Stimulated activated effector memory CD8-positive, alpha-beta T cell treated with anti-CD3 and anti-CD28 coated beads, Interleukin-12 subunit alpha, Interleukin-12 subunit beta, amount 100 ng/mL, for 72 hours (primary cell): ENCODE measurements around the gene DICER1.
"Not testable (repeated sequence)": the region's sequence is repeated elsewhere in the genome, so short reads cannot be mapped to it uniquely, and the experiment has no call there.

Experiments
- ATAC-seq: fragments of 150-1000 bp; cut with Tn5 transposase; 2 replicates; pipeline ENCODE4 v1.10.0; 2021
- DNase-seq, 2 donors: peaks; one replicate each; pipeline ENCODE4 v3.0.0; 2021 to 2022; ENCODE audit warnings: low spot score in 2 of 2
- H3K27ac Mint-ChIP-seq: one replicate; pipeline ENCODE4 v1.8.0; 2022; ENCODE audit warnings: mild to moderate bottlenecking, mixed read lengths
- H3K36me3 Mint-ChIP-seq: one replicate; pipeline ENCODE4 v1.8.0; 2022; ENCODE audit warnings: mild to moderate bottlenecking, mixed read lengths
- H3K4me1 Mint-ChIP-seq: one replicate; pipeline ENCODE4 v1.8.0; 2022; ENCODE audit warnings: mixed read lengths
- H3K4me3 Mint-ChIP-seq: one replicate; pipeline ENCODE4 v1.8.0; 2022; ENCODE audit warnings: mild to moderate bottlenecking, mixed read lengths
- H3K9me3 Mint-ChIP-seq: one replicate; pipeline ENCODE4 v1.8.0; 2022; ENCODE audit warnings: mixed read lengths

DICER1 gene

DNA sequence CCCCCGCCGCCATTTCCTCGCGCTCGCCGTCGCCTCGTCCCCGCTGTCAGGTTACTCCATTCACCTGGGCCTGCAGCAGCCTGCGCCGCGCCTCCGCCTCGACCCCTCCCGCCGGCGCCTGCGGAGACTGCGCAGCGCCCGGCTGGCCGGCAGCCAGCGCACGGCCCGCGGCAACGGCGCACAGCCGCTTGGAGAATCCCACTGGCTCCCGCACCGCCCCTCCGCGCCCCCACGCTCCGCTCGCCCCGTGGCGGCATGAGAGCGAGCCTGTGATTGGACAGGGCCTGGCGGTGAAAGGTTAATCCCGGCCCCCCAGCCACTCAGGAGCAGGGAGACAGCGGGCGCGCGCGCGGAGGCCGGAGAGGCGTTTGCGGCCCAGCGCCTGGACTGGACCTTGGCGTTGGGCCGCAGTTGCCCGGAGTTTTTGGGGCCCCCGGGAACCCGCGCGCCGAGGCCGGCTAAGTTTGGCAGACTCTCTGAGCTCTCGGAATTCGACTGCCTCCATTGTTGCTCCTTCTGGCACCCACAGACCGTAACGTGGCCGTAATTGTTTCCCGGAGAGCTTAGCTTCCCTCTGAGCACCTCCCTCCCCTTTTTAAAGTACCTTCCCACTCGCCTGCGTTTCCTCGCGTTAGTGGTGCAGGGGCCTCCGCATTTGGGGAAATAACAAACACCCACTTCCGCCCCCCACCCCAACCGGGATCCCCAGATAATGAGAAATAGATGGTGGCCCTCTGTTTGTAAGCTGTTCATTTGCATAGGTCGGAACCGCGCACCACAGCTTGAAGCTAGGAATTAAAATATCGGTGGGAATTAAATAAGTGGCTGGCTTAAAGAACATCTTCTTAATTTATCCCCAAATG lies at the start of gene DICER1:
Gene DICER1 (minus strand): TSS at position 203 of the 863 bp plus-strand sequence. CDS start 24,071 bp downstream, outside the sequence.
- peaks cover 13% of the 10 kb centered on the region for H3K36me3 Mint-ChIP-seq
- ATAC-seq (peak; percentile 93), DNase-seq (peak; percentile 99)
- H3K4me1 Mint-ChIP-seq, result peaks cover 32% of the 10 kb centered on the region
- peak within 1 kb of the TSS; percentile 89 for H3K4me3 Mint-ChIP-seq
- H3K27ac Mint-ChIP-seq, result peak within 1 kb of the TSS; percentile 99
- no peaks in the 10 kb centered on the region for H3K9me3 Mint-ChIP-seq

- no peak overlapping the region for H3K4me3 Mint-ChIP-seq
- no peaks in the 10 kb centered on the region for H3K36me3 Mint-ChIP-seq
- no peaks in the 10 kb centered on the region for H3K9me3 Mint-ChIP-seq
- no peaks in the 10 kb centered on the region for H3K4me1 Mint-ChIP-seq
- DNase-seq (no peak), ATAC-seq (no peak)
- no peak overlapping the region for H3K27ac Mint-ChIP-seq
These were observed 49.2 kb upstream of the DICER1 start for GRCh38 chr14:95206534-95206933.

DNA sequence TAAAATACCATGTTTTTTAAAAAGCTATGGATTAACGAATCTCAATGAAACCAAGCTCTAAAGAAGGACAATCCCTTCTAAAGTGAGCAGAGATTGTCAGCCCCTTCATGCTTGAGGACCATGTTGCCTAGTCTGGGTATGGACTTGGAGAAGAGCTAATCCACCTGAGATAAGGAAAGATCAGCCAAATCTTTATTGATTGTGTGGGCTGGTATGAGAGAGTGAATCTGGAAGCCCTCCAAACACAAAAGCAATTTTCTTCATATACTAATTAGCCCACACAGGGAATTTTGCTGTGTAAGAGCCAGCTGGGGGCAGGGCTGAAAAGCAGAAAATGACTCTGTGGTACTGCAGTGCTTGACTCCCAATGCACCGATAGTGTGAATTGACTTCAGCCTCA lies 47.4 kb upstream of the DICER1 start:
- DNase-seq (no peak), ATAC-seq (no peak)
- Mint-ChIP-seq H3K36me3 (no peaks in the 10 kb centered on the region), H3K4me1 (no peaks in the 10 kb centered on the region), H3K9me3 (no peaks in the 10 kb centered on the region), H3K27ac (no peak overlapping the region), H3K4me3 (no peak overlapping the region)

DNA sequence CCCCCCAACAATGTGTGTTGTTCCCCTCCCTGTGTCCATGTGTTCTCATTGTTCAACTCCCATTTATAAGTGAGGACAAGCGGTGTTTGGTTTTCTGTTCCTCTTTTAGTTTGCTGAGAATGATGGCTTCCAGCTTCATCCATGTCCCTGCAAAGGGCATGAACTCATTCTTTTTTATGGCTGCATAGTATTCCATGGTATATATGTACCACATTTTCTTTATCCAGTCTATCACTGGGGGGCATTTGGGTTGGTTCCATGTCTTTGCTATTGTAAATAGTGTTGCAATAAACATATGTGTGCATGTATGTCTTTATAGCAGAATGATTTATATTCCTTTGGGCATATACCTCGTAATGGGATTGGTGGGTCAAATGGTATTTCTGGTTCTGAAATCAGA lies 44.4 kb upstream of the DICER1 start:
- H3K36me3 Mint-ChIP-seq, H3K9me3 Mint-ChIP-seq, DNase-seq, H3K4me1 Mint-ChIP-seq, H3K4me3 Mint-ChIP-seq, H3K27ac Mint-ChIP-seq, ATAC-seq: not testable (repeated sequence)

DNA sequence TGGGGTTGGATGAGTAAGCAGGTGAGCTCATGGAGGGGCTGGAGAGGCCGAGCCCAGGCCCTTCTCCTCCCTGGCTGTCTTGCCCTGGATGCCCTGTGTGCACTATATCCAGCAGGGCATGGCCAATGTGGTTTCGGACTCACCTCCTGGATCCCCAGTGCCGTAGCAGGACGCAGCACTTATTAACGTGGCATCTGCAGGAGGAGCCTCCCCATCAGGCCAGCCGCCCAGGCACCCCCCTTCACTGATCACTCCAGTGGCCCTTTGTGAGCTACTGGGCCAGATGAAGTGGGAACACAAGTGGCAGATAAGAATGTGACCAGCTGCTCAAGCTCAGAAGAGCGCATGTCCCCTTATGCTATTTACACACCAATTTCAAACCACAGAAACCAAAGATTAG lies 43.1 kb upstream of the DICER1 start:
- Mint-ChIP-seq H3K27ac (no peak overlapping the region), H3K36me3 (no peaks in the 10 kb centered on the region), H3K4me1 (no peaks in the 10 kb centered on the region), H3K9me3 (no peaks in the 10 kb centered on the region), H3K4me3 (no peak overlapping the region)
- ATAC-seq (no peak), DNase-seq (no peak)

GRCh38 chr14:95199298-95199983 lies 42.1 kb upstream of the DICER1 start:
- Mint-ChIP-seq H3K27ac (no peak overlapping the region), H3K9me3 (no peaks in the 10 kb centered on the region), H3K4me1 (no peaks in the 10 kb centered on the region), H3K4me3 (no peak overlapping the region), H3K36me3 (no peaks in the 10 kb centered on the region)
- ATAC-seq (no peak), DNase-seq (no peak)

DNA sequence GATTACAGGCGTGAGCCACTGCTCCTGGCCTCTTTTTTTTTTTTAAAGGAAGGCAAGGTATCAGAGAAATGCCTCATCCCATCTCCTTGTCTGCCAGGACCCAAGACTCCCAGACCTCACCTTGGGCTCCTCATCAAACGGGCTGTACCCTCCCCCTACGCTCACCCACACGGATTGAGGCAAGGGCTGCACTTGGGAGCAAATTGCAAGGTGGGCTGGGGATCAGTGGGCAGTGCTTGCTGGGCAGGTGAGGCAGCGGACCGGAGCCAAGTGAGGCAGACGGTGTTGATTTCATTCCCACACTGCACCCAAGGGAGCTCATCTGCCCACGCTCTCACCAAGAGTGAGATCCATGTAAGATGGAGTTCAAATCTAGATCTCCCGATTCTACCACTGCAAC lies 41.0 kb upstream of the DICER1 start:
- DNase-seq, result no peak
- Mint-ChIP-seq H3K4me1 (no peaks in the 10 kb centered on the region), H3K27ac (no peak overlapping the region), H3K36me3 (no peaks in the 10 kb centered on the region), H3K4me3 (no peak overlapping the region), H3K9me3 (no peaks in the 10 kb centered on the region)
- no peak for ATAC-seq

DNA sequence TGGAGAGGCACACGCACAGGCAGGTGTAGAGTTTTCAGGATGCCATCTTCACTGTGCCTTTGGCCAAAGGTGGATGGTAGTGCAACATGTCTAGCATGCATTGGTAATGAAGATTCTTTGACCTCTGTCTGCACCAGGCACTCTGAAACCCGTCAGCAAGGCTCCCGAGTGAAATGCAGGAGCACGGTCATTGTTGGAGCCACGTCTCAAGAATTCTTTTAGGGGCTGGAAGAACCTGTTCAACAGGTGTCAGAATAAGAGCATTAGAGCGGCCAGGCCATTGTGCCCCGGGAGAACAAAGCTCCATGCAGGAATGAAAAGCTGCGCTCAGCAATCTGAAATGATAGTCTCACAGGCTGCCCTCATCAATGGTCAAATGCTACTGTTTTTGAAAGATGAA lies 40.2 kb upstream of the DICER1 start:
- H3K4me1 Mint-ChIP-seq, result no peaks in the 10 kb centered on the region
- no peak overlapping the region for H3K4me3 Mint-ChIP-seq
- ATAC-seq (no peak), DNase-seq (no peak)
- no peaks in the 10 kb centered on the region for H3K9me3 Mint-ChIP-seq
- no peaks in the 10 kb centered on the region for H3K36me3 Mint-ChIP-seq
- no peak overlapping the region for H3K27ac Mint-ChIP-seq

GRCh38 chr14:95196826-95197545 lies 39.7 kb upstream of the DICER1 start:
- H3K36me3 Mint-ChIP-seq, result no peaks in the 10 kb centered on the region
- peak; percentile 16 for ATAC-seq
- no peak for DNase-seq
- no peaks in the 10 kb centered on the region for H3K4me1 Mint-ChIP-seq
- no peak overlapping the region for H3K27ac Mint-ChIP-seq
- H3K4me3 Mint-ChIP-seq, result no peak overlapping the region
- no peaks in the 10 kb centered on the region for H3K9me3 Mint-ChIP-seq

DNA sequence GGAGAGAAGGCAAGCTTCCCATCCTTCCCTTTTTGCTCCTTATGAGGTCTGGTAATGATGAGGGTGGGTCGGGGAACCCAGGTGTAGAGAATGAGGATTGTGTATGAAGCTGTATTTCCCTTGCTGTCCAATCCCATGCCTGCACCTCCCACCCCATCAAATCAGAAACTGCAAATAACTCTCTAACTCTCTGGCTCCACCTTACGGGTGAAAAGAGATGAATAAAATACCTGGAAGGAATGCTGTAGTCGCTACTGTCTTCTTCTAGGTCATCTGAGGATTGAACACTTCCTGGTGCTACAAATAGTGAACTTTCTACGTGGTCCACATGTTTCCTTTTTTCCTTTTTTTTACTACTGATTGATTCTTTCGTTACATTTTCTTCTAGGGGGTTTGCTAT lies 38.9 kb upstream of the DICER1 start:
- H3K9me3 Mint-ChIP-seq, result no peaks in the 10 kb centered on the region

DNA sequence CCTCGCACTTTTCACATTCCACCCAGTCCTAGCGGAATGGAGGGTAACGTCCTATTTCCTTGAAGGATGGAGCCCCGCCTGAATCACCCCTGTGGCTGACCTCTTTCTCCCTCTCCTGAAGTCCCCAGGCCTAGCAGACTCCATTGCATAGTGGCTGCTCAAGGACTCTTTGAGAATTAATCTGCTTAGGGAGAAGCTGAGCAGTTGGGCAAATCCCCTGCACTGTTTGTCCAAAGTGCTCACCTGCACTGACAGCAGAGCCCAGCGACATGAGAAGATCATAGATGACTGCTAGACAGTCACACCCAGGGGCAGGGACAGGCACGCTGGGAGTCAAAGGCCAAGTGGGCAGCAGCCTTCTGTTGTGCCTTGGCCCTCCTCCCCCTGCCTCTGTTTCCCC lies 37.7 kb upstream of the DICER1 start:
- Mint-ChIP-seq H3K9me3 (no peaks in the 10 kb centered on the region), H3K4me3 (no peak overlapping the region), H3K36me3 (no peaks in the 10 kb centered on the region), H3K4me1 (no peaks in the 10 kb centered on the region), H3K27ac (no peak overlapping the region)
- no peak for DNase-seq
- no peak for ATAC-seq

More for the DNA sequence above, 38.9 kb upstream of the DICER1 start:
- no peak overlapping the region for H3K4me3 Mint-ChIP-seq
- H3K4me1 Mint-ChIP-seq, result no peaks in the 10 kb centered on the region
- ATAC-seq (peak; percentile 56), DNase-seq (no peak)
- no peaks in the 10 kb centered on the region for H3K36me3 Mint-ChIP-seq
- no peak overlapping the region for H3K27ac Mint-ChIP-seq

GRCh38 chr14:95193081-95193480 lies 35.8 kb upstream of the DICER1 start:
- H3K4me1 Mint-ChIP-seq, result no peaks in the 10 kb centered on the region
- H3K36me3 Mint-ChIP-seq, result no peaks in the 10 kb centered on the region
- no peaks in the 10 kb centered on the region for H3K9me3 Mint-ChIP-seq
- DNase-seq (no peak), ATAC-seq (no peak)
- no peak overlapping the region for H3K27ac Mint-ChIP-seq
- H3K4me3 Mint-ChIP-seq, result no peak overlapping the region

- Mint-ChIP-seq H3K4me1 (no peaks in the 10 kb centered on the region), H3K36me3 (no peaks in the 10 kb centered on the region), H3K9me3 (no peaks in the 10 kb centered on the region), H3K27ac (no peak overlapping the region), H3K4me3 (no peak overlapping the region)
- DNase-seq (no peak), ATAC-seq (no peak)
These were observed 35.0 kb upstream of the DICER1 start for GRCh38 chr14:95192311-95192710.

- no peak overlapping the region for H3K4me3 Mint-ChIP-seq
- H3K4me1 Mint-ChIP-seq, result no peaks in the 10 kb centered on the region
- no peak overlapping the region for H3K27ac Mint-ChIP-seq
- DNase-seq (no peak), ATAC-seq (no peak)
- no peaks in the 10 kb centered on the region for H3K9me3 Mint-ChIP-seq
- H3K36me3 Mint-ChIP-seq, result no peaks in the 10 kb centered on the region
These were observed 34.3 kb upstream of the DICER1 start for GRCh38 chr14:95191445-95192199.

- no peaks in the 10 kb centered on the region for H3K9me3 Mint-ChIP-seq
- no peak overlapping the region for H3K27ac Mint-ChIP-seq
- no peaks in the 10 kb centered on the region for H3K36me3 Mint-ChIP-seq
- DNase-seq, result no peak
- H3K4me1 Mint-ChIP-seq, result no peaks in the 10 kb centered on the region
- ATAC-seq, result no peak
- H3K4me3 Mint-ChIP-seq, result no peak overlapping the region
These were observed 33.5 kb upstream of the DICER1 start for GRCh38 chr14:95190857-95191256.
